GM19438 (cell line): ENCODE results near the gene CDHR4.

Source experiments
- ATAC-seq: cut with Tn5 transposase; IDR thresholded peaks from one replicate; pipeline ENCODE4 v1.9.1; 2021; ENCODE audit warnings: low read depth; ENCODE audit not compliant: unreplicated experiment

Gene CDHR4

DNA sequence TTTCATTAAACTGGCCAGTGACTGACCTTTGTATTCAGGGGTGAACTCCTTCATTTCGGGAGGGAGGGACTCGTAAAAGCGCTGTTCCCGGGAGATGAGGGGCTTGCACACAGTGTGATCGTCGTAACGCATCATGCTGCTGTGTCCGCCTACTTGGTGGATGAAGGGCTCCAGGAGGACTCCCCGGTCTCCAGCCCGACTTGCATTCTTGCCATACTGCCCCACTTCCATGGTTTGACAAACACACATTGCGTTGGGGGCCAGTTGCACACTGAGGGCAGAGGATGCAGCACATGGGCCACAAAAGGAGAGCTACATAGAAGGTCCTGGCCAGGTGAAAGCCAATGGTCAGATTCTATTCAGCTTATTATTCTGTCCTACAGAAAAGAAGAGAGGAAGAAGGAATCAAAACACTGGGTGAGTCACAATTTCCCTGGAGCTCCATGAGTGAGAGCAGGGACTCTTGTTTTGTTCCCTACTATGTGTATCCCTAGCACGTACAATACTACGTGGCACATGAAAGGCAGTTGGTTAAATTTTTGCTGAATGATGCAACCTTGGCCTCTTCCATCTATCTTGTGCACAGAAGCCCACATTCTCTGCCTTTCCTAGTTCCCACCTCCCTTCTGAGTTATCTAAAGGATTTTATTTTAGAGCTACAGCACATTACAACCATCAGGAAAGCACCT, 51.7 kb downstream of the CDHR4 start:
- no peak for ATAC-seq

DNA sequence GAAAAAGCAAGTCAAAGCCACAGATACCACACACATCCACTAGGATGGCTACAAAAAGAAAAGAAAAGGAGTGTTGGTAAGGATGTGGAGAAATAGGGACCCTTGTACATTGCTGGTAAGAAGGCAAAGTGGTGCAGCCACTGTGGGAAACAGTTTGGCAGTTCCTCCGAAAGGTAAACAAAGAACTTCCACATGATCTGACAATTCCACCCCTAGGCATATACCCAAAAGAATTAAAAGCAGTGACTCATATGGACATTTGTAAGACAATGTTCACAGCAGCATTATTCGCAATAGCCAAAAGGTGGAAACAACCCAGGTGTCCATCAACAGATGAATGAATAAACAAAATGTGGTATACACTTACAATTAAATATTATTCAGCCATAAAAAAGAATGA, 53.7 kb downstream of the CDHR4 start:
- ATAC-seq: no peak
